DMS53 treated with DMSO at 0.1 percent for 48 hours (cell line): Measurements from ENCODE around the gene SCAI.
"Not testable (repeated sequence)": the region's sequence is repeated elsewhere in the genome, so short reads cannot be mapped to it uniquely, and the experiment has no call there.

ENCODE experiments used
- DNase-seq: peaks from one replicate; lab custom pipeline; 2025; ENCODE audit not compliant: unreplicated experiment; lab: John Stamatoyannopoulos, UW

Gene SCAI

DNA sequence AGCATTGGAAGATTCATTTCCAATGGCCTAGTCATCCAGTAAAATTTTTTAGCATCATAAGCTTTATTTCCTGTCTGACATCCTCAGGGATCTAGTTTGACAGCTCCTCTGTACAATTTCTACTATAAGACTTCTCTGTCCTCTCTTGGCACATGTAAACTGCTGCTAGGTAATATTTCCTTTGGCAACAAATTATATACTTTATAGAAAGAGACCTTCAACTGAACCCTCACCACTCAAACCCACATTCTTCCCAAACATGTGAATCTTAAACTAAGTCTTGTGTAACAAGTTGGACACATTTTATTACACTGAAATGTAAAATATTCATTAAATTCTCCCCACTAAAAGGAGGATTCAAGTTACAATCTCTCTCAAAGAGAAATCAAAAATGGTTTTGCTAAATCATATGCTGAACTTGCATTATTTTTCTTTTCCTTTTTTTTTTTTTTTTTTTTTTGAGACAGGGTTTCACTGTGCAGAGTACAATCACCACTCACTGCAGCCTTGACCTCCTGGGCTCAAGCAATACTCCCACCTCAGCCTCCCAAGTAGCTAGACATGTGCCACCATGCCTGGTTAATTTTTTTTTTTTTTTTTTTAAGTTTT is 36.9 kb downstream of the SCAI start:
- no peak for DNase-seq

- DNase-seq: no peak
Measured at GRCh38 chr9:125103770-125104460, 39.4 kb downstream of the SCAI start.

GRCh38 chr9:125103021-125103420 is 40.3 kb downstream of the SCAI start:
- DNase-seq: no peak

- DNase-seq: no peak
Measured at GRCh38 chr9:125100822-125101221, 42.5 kb downstream of the SCAI start.

DNA sequence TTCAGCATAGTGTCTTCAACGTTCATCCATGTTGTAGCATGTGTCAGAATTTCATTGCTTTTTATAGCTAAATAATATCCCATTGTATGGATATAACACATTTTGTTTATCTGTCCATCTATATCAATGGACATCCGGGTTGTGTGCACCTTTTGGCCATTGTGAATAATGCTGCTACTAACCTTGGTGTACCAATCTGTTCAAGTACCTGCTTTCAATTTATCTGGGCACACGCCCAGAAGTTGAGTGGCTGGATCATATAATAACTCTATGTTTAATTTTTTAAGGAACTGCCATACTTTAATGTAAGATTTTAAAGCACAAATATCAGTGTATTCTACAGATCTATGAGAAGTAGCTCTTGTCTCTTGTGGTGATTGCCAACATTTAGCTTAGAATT is 43.5 kb downstream of the SCAI start:
- DNase-seq: no peak

DNA sequence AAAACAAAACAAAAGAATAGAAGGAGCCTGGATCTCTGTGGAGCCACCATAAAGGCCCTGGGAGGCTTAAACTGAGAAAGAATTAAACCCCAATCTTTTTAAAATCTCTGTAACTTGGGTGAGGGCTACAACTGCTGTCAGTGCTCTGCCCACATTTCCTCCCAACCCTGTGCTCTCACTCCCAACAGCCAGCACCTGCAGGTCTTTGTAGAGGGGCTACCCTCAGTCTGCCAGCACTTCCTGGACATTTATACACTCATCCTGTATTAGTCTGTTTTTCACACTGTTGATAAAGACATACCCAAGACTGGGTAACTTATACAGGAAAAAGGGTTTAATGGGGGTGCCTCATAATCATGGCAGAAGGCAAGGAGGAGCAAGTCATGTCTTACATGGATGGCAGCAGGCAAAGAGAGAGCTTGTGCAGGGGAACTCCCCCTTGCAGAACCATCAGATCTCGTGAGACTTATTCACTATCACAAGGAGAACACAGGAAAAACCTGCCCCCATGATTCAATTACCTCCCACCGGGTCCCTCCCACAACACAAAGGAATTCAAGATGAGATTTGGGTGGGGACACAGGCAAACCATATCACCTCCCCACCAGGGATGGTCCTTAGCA is 47.4 kb downstream of the SCAI start:
- no peak for DNase-seq

DNA sequence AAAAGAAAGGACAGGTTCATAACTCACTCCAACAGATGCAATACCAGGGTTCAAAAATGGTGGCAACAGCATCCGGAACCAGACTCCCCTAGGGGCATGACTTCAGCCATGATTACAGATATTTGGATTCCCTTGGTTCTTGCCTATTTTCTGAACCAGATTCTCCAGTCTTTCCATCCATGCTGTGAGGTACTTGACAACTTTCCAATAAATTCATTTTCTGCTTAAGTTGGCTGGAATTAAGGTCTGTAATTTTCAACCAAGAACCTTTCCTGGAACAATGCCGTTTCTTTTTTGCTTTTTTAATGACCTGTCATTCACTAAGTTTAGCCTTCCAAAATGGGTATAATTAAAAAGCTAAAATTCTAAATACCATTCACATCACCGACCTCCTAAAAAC is 52.2 kb downstream of the SCAI start:
- no peak for DNase-seq

- no peak for DNase-seq
Measured at GRCh38 chr9:125089331-125089730, 54.0 kb downstream of the SCAI start.

GRCh38 chr9:125088752-125089151 is 54.6 kb downstream of the SCAI start:
- DNase-seq: no peak

DNA sequence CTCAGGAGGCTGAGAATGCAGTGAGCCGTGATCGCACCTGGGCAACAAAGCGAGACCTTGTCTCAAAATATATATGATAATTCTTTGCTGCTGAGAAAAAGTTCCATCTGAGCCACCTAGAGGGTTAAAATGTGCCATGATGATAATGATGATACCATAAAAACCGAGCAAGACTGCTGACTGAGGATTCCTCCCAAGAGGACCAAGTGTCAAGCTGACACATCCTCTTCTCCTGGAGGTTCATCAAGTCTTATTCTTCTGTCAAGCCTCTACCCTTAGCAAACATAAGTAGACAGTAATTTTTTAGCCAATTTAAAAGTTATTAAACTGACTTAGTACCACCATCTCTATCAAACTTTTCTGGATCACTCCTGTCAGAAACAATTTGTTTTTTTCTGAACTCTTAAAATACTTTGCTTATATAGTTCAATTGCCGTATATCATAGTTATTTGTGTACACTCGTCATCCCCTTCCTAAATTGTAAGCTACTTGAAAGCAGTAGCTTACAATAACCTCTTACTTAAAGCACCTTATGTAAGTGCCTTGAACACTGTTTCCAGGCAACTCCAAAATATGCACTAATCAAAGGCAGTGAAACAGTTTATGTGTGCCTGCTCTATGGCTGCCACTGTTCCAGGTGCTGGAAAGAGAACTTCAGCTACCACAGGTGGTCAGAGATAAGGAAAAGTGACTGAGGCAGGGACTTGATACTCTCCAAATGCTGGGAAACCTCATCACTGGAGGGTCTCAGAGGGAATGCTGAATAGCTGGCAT is 57.4 kb downstream of the SCAI start:
- DNase-seq: no peak

GRCh38 chr9:125082197-125082596 is 61.1 kb downstream of the SCAI start:
- DNase-seq: not testable (repeated sequence)

DNA sequence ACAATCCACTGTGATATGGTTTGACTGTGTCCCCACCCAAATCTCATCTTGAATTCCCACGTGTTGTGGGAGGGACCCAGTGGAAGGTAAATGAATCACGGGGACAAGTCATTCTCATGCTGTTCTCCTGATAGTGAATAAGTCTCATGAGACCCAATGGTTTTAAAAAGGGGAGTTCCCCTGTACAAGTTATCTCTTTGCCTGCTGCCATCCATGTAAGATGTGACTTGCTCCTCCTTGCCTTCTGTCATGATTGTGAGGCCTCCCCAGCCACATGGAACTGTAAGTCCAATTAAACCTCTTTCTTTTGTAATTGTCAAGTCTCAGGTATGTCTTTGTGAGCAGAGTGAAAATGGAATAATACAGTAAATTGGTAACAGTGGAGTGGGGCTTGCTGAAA is 62.5 kb downstream of the SCAI start:
- not testable (repeated sequence) for DNase-seq

GRCh38 chr9:125079931-125080330 is 63.4 kb downstream of the SCAI start:
- DNase-seq: no peak

- DNase-seq: no peak
Measured at GRCh38 chr9:125075997-125076396, 67.3 kb downstream of the SCAI start.

GRCh38 chr9:125074976-125075375 is 68.4 kb downstream of the SCAI start:
- DNase-seq: no peak

- peak; percentile 30 for DNase-seq
Measured at GRCh38 chr9:125066839-125067619, 76.3 kb downstream of the SCAI start.

DNA sequence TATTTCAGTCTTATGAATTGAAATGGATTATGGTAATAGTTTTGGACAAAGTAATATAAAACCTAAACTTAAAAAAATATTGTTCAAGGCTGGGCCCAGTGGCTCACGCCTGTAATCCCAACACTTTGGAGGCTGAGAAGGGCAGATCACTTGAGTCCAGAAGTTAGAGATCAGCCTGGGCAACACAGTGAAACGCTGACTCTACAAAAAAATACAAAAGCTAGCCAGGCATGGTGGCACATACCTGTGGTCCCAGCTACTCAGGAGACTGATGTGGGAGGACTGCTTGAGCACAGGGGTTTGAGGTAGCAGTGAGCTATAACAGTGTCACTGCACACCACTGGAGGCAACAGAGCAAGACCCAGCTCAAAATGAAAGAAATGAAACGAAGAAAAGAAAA is 81.9 kb downstream of the SCAI start:
- DNase-seq: no peak

DNA sequence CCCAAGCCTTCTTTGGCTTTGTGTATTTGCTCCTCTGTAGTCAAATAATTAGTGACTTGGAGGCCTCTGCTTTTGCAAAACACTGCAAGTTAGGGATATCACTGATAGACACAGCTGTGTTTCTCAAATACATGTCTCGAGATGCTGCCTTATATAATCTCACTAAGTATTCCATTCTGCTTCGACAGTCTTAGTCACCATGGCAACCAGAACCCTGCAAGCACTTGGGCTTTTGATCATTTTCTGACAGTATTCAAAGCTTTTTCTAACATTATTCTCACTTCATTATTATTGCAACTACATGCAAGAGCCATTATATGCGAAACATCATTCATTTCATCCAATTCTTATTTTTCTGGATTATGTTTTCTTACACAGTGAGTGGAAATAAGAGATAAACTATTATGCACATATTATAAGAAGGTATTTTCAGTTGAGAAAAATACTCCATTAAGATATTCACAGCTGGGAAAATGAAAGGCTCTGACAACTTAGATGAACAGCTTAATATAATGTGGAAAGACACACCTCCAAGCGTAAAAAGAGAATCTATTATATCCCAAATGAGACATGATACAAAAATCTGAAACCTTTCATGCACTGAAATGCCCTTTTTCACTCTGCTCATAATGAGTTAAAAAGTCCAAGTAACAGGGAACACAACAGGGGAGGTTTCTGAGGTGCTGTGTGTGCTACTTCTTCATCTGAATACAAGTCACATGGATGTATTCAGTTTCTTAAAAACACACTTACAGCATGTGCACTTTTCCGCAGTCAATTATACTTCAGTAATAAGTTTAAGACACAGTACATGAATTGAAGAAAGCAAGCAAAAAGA is 93.9 kb downstream of the SCAI start:
- no peak for DNase-seq

DNA sequence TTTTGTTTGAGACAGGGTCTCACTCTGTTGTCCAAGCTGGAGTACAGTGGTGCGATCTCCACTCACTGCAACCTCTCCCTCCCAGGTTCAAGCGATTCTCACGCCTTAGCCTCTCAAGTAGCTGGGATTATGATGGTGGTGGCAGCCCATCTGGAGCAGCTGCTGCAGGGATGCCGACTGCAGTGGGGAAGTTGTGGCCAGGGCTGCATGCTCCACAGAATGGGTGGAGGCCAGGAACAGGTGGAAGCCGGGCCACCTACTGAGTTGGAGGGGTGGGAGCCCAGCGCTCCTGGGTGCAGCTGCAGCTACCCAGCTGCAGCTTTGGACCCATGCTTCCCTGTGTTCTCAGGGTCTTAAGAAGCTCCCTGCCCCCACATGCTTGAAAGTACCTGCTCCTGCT is 99.7 kb downstream of the SCAI start:
- no peak for DNase-seq

DNA sequence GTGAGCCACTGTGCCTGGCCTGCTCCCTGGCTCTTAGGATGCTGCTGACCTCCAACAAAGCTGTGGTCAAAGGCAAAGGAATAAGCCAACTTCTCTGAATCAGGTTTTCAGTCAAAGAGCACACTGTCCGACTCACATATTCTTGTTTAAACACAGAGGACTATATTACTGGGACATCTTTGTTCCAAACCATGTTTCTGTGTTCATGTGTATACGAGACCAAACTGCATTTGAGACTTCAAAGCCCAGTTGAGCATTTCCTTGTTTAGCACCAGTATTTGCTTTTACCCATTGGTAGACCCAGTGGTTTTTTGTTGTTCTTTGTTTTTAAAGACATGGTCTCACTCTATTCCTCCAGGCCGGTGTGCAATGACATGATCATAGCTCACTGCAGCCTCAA is 100.2 kb downstream of the SCAI start:
- DNase-seq: no peak
